NCI-H2196 (cell line): ENCODE data around the gene ZNF408.
"Not testable (repeated sequence)": the region's sequence is repeated elsewhere in the genome, so short reads cannot be mapped to it uniquely, and the experiment has no call there.

ENCODE experiments used
- DNase-seq: peaks from one replicate; lab custom pipeline; 2025; ENCODE audit not compliant: unreplicated experiment; lab: John Stamatoyannopoulos, UW

The ZNF408 gene

GRCh38 chr11:46700241-46701077 lies at the start of gene ZNF408, which contains the start of gene ARHGAP1:
Gene ZNF408, plus strand, starts transcription at chr11:46701031. Its CDS starts 17 bp downstream, at chr11:46701048.
Gene ARHGAP1, minus strand, starts transcription at chr11:46700619. Its CDS starts 4,512 bp downstream, at chr11:46696107.
- DNase-seq = peak; percentile 99

GRCh38 chr11:46655631-46656030 lies 45.2 kb upstream of the ZNF408 start:
- DNase-seq = no peak

DNA sequence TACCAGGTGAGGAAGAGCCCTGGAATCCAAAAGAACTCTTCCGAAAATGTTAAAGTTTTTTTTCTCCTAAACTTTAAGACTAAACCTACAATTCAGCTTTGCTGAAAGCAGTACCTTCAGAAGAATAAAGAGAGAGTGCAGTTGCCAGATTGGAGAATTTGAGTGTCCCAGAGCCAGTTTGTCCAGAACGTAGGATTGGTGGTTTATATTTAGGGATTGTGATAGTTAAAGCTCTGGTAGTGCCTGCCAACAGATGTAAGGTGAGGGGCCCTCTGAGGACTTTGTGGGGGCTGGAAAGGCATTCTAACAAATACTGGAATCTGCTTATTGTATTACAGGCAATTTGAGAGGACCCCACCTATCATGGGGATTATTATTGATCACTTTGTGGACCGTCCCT lies 43.6 kb upstream of the ZNF408 start:
- DNase-seq = no peak

DNA sequence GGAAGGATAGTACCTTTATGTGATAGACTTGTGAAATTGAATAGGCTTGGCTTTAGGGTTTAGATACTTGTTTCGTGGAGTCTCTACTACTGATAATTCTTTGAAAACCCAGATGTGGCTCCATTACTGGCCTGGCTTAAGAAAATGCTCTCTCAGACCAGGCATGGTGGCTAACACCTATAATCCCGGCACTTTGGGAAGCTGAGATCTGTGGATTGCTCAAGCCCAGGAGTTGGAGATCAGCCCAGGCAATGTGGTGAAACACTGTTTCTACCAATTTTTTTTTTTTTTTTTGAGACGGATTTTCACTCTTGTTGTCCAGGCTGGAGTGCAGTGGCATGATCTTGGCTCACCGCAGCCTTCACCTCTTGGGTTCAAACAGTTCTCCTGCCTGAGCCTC lies 42.6 kb upstream of the ZNF408 start:
- DNase-seq = no peak

DNA sequence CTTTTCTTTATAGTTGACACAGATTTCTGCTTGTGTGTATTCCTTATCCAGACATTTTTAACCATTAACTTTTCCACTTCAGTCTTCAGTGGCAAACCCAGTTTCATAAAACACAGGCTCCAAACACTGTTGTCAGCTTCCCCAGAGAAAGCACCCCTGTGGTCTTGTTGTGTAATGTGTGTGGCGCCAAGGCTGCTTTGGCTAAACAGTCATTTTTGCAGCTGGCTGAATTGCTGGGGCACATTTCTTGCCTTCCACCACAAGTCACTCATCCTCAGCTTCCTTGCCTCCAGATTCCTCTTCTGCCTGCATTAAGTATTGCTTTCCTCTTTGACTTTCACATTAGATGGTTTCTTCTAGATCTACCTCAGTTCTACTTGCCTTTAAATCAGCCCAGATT lies 40.9 kb upstream of the ZNF408 start:
- DNase-seq = no peak

GRCh38 chr11:46661836-46662235 lies 39.0 kb upstream of the ZNF408 start:
- DNase-seq = no peak

- DNase-seq = no peak
These were observed 38.5 kb upstream of the ZNF408 start for GRCh38 chr11:46662366-46662765.

DNA sequence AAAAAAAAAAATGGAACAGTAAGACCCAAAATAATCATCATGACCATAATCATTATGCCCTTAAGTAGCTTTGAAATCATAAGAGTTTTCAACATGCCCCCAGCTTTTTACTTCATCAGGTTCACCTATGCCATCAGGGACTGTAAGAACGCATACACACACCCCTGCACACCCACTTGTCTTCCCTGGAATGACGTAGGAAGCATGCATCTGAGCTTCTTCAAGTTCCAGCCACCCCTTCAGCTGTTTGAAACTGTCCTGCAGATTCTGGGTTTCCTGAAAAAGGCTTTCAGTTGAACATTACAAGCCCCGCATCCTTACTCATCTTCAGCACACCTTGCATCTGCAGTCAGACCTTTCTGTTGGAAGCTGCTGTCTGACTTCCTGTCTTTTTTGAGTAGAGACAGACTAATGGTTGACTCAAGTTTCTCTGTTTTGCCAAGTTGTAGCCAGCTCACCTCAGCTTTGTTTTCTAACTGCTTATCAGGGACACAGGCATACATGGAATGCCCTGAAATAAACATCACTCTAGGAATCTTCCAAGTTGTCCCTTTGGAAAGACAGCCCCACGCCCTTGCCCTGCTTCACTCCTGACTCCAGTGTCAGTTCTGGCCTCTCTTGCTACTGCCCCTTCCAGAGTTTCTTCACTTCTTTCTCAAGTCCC lies 37.4 kb upstream of the ZNF408 start:
- DNase-seq = no peak

GRCh38 chr11:46664612-46665011 lies 36.2 kb upstream of the ZNF408 start:
- no peak for DNase-seq

DNA sequence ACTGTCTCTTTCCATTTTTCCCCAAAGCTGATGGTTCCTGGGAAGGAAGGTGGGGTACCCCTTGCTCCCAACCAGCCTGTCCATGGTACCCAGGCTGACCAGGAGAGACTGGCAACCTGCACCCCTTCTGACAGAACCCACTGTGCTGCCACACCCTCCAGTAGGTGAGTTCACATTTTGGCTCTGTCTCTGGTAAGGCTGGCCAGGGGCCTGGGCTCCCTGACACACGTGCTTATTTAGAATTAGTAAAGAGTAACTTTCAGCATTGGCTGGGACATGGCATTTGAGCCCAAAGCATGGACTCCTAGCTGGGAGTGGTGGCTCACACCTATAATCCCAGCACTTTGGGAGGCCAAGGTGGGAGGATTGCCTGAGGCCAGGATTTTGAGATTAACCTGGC lies 35.5 kb upstream of the ZNF408 start:
- no peak for DNase-seq

GRCh38 chr11:46666516-46666915 lies 34.3 kb upstream of the ZNF408 start:
- no peak for DNase-seq

- DNase-seq = no peak
These were observed 33.8 kb upstream of the ZNF408 start for GRCh38 chr11:46667043-46667481.

DNA sequence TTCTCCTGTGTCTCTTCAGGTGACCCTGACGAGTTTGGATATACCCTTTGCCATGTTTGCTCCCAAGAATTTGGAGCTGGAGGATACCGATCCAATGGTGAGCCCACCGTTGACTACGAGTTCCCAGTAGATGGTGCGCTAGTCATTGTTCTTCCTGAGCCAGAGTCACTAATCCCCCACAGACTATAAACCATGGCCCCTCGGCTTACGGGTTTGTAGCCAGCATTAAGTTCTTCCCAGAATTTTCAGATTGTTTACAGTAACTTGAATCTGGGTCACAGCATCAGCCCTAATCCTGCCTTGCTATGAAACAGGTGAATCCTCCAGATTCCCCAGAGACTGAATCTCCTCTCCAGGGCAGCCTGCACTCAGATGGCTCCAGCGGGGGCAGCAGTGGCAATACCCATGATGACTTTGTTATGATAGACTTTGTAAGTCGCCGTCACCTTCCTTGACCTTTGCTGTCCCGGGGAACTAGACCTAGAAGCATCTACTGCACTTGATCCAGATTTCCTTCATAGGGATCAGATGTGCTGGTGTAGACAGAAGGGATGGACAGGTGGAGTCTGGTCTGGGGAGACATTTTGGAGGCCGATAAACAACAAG lies 32.2 kb upstream of the ZNF408 start:
- DNase-seq = no peak

DNA sequence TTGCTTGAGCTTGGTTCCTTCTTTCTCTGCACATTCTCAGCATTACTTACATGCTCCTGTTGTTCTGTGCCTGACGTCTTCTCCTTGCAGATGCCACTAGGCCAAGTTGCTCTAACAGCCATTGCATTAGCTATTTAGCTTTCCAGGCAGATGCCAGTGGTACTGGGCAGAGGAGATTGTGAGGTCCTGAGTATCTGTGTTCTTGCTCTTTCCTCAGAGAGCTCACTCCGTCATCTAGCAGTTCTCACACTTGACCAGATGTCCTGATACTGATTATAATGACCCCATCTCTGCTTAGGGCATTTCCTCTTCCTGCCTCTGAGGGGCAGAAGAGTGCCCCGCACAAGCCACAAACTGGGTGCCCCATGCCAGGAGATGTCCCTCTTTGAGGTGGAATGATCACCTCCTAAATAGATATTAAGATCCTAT lies 31.1 kb upstream of the ZNF408 start:
- DNase-seq = peak; percentile 22

GRCh38 chr11:46670521-46670920 lies 30.3 kb upstream of the ZNF408 start:
- DNase-seq = not testable (repeated sequence)

- no peak for DNase-seq
These were observed 28.9 kb upstream of the ZNF408 start for GRCh38 chr11:46671958-46672315.

DNA sequence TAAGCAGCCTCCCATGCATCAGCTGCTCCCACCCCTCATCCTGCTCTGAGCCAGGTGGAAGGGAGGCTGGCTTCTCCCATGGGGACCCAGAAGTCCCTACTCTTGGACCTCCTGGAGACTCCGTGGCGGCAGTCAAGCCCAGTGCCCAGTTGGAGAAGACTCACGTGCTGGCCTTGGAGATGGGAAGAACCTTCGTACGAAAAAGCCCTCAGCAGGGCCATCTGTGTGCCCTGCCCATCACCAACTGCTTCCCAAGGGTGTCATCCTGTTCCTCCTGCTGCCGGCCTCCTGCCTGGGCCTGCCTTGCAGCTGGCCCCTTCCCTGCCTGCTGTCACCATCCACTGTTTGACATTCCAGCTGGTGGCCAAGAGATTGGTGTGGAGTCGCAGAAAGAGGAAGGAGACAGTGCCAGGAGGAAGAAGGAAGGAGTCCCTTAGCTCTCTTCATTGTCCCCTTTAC lies 28.4 kb upstream of the ZNF408 start:
- DNase-seq = no peak

DNA sequence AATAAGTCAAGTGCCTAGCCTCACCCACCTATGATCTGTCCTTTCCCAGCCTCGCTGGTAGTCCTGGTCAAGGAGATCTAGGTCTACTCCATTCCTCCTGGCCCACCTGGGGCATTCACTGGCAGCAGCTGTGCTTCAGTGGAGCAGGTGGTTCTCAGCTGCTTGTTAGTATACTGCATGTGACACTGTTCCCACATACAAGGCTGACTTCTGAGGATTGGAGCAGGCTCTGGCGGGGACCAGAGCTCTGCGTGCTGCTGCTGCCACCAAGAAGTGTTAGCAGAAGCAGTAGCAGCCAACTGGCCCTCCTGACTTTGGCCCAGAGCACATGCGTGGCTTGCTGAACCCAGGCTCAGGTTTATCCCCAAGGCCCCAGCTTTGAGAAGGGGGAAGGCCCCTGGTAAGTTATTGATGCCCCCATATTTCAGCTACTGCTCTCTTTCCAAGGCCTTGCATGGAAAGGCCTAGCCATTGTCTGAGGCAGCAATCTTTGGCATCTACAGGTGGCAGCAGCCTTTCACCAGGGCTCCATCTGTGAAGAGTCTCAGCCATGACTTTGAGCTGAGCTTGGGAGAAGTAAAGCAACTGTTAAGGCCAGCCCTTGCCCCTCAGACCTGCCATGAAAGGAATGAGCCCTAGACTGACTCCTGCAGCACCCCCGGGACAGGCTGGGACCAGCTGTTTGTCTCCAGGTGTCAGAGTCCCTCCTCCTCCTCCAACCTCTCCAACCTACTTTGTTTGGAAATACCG lies 26.9 kb upstream of the ZNF408 start:
- DNase-seq = no peak

DNA sequence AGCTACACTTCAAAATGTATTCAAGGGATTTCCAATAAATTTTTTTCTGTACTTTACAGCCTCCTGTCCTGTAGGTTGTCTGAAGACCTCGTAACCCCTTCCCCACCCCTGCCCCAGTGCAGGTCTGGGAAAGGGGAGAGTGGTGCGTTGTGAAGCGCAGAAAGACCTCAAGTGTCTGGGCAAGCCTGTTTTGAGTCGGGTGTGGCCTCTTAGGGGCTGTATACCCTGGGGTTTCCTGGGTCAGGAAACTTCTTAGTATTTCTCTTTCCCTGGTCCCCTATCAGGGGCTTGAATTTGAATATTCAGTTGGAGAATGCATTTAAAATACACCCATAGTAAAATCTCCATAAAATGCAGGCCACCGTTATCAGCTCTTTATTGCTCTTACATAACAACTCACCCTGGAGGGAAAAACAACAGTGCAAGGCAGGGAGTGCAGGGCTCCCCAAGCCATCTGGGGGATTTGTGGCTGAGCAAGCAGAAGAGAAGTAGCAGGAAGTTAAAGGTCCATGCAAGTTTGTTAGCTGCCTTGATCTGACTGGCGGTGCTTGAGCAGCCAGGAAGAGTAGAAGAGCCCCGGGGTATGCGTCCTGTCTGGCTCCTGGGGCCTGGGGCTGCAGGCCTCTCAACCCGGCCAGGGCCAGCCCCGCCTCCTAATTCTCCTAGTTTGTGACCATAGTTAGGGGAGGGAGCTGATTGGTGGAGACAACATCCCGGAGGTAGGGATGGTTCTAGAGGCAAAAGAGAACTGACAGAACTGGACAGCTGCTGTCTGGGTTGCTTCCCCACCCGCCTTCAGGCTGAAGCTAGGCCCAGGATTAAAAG lies 26.2 kb upstream of the ZNF408 start:
- DNase-seq = no peak

DNA sequence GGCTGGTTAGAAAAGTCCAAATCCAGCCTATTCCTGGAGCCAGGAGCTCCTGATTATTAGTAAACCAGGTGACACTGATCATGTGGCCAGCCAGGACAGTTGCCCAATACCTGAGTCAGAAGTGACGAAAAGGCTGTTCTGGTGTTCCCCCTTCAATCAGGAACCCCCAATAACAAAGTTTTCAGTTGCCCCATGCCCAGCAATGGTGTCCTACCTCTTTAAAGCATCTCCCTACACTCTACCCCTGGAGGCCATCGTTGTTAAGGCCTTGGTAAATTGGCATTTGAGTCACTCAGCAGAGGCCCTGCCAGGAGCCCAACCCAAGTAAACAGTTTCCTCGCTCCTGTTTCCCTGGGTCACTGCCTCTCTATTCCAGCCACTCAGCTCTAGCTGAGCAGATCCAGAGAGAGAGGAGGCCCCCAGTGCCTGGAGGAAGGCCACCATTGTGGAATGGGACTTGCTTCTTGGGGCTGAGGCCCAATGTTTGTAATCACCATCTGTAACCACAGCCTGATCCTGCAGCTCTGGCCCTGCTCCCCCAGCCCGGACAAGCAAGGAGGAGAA lies 25.5 kb upstream of the ZNF408 start:
- DNase-seq = peak; percentile 49
